ENCODE measurements around the gene HOXA11.

Gene HOXA11

GRCh38 chr7:27167916-27168264 lies 17.1 kb downstream of the HOXA11 start:
- DNase-seq, result peak; percentile 45

- DNase-seq, result peak; percentile 37
These were observed 18.2 kb downstream of the HOXA11 start for GRCh38 chr7:27166531-27167505.

DNA sequence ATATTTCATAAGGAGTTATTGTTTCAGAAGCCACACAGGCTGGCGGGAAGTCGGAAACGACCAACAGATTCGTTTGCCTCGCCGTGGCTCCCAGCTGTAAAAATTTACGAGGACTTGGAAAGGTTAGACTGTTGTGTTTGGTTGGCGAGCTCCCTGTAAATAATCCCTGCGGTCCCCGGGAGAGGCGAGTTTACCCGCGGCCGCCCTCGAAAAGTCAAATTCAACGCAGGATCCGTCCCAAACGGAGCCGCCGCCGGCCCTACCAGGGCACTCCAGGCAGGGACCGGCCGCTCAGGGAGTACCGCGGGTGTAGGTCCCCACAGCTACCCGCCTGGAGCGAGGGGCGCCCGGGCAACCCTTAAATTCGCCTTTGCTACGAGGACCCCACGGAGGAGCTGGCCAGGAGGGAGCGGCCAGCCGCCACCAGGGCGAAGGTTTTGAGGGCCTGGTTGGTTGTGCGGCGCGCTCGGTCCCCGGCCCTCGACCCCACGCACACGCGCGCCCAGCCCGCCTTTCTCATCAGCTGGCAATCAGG lies 19.0 kb downstream of the HOXA11 start:
- DNase-seq, result no peak

DNA sequence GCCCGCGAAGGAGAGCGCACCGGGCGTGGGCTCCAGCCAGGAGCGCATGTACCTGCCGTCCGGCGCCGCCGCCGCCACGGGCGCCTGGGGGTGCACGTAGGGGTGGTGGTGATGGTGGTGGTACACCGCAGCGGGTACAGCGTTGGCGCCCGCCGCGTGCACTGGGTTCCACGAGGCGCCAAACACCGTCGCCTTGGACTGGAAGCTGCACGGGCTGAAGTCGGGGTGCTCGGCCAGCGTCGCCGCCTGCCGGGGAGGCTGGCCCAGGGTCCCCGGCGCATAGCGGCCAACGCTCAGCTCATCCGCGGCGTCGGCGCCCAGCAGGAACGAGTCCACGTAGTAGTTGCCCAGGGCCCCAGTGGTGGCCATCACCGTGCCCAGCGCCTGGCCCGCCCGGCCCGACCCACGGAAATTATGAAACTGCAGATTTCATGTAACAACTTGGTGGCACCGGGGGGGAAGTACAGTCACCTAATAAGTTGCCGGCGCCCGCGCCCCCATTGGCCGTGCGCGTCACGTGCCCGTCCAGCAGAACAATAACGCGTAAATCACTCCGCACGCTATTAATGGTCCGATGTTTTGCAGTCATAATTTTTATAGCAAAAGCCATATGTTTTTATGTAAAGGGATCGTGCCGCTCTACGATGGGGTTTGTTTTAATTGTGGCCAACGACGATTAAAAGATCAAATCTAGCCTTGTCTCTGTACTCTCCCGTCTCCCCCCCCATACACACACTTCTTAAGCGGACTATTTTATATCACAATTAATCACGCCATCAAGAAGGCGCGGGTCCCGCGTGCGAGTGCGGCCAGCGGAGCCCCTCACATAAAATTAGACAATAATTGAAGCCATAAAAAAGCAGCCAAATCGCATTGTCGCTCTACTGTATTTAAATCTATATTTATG lies 19.7 kb downstream of the HOXA11 start, which contains the start of gene HOXA9:
TSS of gene HOXA9 (minus strand) at position 449 of the 907 bp plus-strand sequence. CDS start at position 369, 80 bp downstream.
- peak; percentile 78 for DNase-seq

DNA sequence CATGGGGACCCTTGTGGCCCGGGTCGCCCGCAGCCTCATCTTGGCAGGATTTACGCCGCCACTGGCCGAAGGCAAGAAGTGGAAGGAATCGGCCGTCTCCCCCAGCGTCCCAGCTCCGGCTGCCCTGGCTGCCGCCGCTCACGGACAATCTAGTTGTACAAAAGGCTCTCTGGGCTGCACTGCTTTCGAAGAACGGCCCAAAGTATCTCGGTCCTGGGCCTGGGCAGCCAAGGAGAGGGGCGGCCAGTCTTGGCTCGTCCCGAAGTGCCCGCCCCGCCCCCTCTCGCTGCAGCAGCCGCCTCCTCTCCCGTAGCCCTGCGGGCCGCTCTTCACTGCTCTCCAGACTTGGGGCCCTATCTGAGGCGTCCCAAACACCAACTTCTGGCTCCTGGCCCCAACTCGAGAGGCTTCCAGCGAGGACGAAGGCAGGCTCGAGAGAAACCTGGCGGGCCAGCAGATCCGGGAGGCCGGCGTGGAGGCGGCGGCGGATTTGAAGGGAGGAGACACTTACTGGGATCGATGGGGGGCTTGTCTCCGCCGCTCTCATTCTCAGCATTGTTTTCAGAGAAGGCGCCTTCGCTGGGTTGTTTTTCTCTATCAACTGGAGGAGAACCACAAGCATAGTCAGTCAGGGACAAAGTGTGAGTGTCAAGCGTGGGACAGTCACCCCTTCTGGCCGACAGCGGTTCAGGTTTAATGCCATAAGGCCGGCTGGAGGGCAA lies 20.5 kb downstream of the HOXA11 start:
- no peak for DNase-seq

- DNase-seq, result no peak
These were observed 21.0 kb downstream of the HOXA11 start for GRCh38 chr7:27164045-27164366.

DNA sequence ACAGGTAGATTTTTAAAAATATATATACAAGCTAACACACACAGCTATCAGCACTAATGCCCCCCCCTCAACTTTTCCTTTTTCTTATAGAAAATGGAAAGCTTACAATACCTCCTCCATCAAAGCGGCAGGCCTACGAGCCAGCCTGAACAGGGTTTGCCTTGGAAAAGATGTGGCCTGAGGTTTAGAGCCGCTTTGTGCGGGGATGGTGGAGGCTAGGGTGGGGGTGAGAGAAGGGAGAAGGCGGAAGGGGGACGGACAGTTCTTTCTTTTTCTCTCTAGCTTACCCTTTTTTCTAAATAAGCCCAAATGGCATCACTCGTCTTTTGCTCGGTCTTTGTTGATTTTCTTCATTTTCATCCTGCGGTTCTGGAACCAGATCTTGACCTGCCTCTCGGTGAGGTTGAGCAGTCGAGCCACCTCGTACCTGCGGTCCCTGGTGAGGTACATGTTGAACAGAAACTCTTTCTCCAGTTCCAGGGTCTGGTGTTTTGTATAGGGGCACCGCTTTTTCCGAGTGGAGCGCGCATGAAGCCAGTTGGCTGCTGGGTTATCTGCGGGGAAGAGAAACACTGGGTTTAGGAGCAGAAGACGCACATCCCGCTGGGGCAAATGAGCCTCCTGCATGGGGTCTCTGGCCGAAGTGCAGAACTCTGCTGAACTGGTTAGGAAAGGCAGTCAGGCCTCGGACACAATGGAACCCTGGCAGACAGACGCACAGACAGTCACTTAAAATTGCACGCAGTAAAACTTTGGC lies 21.6 kb downstream of the HOXA11 start:
- DNase-seq, result no peak

DNA sequence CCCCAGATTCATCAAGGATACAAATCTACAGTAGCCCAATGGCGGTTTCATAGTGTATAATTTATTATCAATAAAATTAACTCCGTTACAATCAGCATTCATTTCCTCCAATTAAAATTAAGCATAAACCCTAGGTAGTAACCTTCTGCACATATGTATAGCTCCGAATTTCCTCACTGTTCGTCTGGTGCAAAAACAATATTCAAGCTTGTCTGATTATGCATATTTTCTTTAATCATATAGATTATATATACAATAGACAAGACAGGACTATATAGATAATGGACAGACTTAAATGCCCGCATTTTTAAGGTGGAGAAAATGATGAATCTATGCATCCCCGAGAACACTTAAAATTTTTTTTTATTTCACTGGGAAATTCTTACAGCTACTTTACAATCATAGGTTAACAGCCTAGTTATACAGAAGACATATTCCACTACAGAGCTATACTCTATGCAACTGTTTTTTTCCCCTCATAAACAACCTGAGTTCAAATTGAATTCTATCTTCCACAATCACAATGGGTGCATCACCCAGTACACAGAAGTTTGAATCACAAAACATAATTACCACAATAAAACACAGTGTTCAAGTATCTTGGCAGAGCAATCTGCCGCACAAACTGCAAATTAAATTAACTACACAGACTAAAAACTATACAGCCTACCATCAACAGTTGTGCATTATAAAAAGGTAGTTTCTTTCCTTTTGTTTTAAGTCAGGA lies 22.3 kb downstream of the HOXA11 start:
- DNase-seq, result peak; percentile 4

DNA sequence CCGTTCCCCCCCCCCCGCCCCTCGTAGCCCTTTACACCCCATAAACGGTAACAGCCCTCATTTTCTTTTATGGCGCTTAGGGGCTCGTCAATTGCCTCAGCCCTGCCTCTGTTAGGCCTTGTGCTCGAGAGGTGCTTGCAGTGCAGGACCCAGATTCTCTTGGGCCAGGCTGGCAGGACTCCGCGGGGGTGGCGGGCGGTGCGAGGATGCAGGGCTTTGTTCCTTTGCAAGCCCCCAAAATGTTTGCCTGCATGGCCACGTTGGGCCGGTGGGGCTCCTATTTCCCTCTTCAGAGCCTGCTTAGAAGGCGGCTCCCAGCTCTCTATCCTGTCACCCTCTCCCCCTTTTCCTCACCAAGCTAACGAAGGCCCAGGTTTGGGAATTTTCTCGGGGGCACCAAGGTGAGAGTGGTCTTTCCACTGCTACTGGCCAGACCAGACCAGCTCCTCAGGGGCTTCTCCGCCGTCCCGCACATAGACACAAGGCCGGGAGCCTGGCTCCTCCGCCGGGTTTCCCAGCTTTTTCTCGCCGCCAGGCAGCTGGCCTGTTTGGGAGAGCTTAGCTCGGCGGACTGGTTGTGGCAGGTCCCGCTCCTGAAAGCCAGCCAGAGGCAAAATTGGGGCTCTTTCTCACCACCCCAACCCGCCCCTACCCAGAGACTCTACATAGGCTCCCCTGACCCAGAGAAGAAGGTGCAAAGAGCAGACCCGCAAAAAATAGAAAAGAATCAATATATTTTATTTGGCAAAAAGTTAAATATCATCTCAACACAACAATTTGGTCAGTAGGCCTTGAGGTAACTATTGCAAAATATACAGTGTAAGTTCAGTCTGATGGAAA lies 23.1 kb downstream of the HOXA11 start:
- DNase-seq, result no peak

DNA sequence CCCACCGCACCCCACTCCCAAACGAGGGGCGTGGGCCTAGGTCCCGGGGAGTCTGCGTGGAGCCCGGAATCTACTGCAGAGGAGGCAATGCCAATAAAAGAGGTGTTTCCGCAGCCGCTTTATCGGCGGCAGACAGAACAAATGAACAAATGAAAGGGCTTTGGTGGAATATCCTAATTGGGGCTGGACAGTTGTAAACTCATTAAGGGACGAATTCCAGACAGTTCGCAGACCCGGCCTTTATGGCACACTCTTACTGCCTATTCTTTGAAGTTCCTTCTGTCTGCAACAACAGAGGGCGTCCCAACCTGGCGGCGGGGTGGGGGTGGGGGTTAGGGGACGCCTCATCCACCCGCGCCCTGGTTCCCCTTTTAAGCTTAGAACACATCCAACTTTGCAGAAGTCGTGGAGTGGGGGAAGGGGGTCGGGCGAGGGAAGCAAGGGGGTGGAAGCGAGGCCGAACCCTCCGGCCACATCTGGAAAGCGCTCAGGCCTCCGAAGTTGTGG lies 23.8 kb downstream of the HOXA11 start:
- DNase-seq, result peak; percentile 47

DNA sequence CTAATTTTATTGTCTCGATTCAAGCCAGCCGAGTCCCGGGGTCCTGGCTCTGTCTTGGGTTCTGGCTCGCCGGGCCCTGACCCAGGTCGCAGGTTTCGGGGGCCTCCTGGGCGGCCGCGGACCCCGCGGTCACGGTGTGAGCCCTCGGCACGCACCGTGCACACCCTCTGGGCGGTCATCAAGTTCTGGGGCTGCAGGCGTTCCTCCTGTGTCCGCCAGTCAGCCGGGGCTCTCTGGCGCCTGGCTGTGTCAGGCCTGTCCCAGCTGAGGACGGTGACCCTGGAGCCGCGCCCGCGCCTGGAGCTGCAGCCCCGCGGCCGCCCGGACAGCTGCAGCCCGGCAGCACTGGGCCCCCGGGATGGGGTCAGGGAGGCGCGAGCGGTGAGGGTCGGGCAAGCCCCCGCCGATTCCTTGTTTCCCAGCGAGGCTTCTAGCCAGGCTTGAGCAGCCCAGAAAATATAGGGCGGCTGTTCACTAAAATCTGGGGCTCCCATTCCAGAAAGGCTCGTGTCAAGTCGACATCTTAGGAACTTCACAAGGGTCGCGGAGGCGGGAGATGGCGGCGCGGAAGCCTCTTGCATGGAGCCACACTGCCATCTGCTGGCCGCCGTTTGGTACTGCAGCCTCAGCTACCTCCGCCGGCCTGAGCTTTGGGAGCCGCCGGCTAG lies 24.4 kb downstream of the HOXA11 start:
- peak; percentile 80 for DNase-seq

DNA sequence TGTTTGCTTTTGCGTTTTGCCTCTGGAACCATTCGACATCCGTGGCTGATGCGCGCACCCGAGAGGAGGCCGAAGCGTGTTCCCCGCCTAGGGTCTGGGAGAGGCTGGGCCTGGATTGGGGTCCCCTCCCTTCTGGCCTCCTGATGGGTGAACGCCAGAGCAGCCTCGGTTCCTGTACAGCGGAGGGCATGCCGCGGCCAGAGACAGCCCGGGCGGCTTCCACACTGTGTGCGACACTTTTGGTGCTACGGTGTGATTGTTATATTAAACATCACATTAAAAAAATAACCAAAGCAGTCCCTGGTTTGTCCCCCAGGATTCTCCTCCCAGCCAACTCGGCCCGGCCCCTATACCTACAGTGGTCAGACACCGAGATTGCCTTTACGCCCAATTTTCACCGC lies 24.9 kb downstream of the HOXA11 start:
- no peak for DNase-seq

DNA sequence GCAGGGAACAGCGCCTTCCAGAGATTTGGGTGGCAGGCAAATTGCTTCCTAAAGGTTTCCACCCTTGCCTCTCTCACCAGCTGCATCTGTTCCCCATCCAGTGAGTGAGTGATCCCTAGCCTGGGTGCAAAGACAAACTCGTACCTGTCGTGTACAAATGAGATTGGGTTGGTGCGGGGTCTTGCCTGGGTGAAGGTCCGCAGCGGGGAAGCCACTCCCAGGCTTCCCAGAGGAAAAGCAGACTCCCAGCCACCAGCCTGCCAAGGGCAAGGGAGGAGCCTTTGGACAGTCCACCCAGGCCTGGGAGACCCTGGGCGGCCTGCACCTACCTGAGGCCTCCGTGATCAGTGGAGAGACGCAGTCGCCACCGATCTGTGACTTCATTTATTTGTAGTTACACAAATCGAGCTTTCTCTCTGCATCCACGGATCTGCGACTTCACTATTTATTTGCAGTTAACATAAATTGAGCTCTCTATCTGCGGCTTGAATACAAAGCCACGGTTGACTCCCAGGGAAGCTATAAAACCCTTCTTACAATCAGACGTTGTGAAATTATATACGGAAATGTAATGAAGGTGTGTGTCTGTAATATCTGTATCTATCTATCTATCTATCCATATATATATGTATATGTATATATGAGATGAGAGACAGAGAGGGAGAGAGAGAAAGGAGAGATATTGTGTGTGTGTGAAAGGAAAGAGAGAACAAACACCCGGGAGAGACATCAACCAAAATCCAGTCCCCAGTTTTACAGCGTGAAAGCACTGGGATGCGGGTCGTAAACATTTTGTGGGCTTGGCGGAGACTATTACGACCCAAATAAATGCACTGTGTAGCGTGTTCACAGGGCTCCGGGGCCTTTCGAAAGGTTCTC lies 25.5 kb downstream of the HOXA11 start:
- no peak for DNase-seq

- DNase-seq, result no peak
These were observed 26.4 kb downstream of the HOXA11 start for GRCh38 chr7:27158436-27159265.

DNA sequence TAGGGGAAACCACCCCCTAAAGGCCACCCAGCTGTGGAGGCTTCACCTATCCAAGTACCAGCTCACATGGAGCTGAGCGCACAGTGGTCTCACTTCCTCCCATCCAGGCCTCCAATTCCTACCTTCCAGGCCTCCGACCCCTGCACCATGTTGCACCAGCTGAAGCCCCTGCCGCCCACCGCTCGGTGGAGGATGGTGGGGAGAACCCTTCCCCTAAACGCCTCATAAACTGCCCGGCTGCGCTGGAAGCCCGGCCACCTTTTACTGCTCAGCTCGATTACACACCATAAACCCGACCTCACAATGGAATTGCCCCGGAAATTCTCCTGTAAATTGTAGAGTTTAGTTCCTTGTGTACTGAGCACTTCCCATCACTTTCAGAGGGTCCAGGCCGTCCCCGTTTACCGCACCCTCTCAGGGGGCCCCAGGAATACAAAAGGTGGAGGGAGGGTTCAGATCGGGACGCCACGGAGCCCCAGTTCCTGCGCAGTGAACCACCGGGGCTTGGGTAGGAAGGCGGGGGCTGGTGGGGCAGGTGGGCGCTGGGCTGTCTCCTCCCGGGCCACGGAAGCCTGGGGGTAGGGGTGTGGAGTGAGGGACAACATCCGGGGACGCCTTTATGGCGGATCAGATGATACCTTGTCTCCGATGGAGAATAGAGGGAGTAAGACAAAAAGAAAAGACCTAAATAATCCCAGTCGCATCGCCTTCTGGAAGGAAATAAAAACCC lies 27.2 kb downstream of the HOXA11 start:
- no peak for DNase-seq

GRCh38 chr7:27156916-27157701 lies 27.9 kb downstream of the HOXA11 start:
- DNase-seq, result no peak

Measured in NCI-H1105 treated with DMSO at 0.1 percent for 48 hours (cell line).